GM21825 (cell line): ENCODE data around the gene HMG20B.

Experiments
- ATAC-seq: cut with Tn5 transposase; IDR thresholded peaks from one replicate; pipeline ENCODE4 v1.9.1; 2021; ENCODE audit warnings: mild to moderate bottlenecking, moderate library complexity; ENCODE audit not compliant: unreplicated experiment

The HMG20B gene

GRCh38 chr19:3605361-3605760, 32.6 kb downstream of the HMG20B start:
- no peak for ATAC-seq

- ATAC-seq: no peak
Observed at GRCh38 chr19:3605770-3606169, 33.0 kb downstream of the HMG20B start.

- no peak for ATAC-seq
Observed at GRCh38 chr19:3606174-3606689, 33.5 kb downstream of the HMG20B start.

GRCh38 chr19:3606690-3607289, 34.0 kb downstream of the HMG20B start, which contains the start of gene TBXA2R:
Gene TBXA2R, minus strand, starts transcription at chr19:3606875. Its CDS starts 6,241 bp downstream, at chr19:3600634.
- no peak for ATAC-seq

- no peak for ATAC-seq
Observed at GRCh38 chr19:3607303-3608078, 34.7 kb downstream of the HMG20B start.

GRCh38 chr19:3608079-3608641, 35.4 kb downstream of the HMG20B start:
- no peak for ATAC-seq

- ATAC-seq: no peak
Observed at GRCh38 chr19:3608750-3609322, 36.1 kb downstream of the HMG20B start.

GRCh38 chr19:3609779-3610719, 37.3 kb downstream of the HMG20B start:
- no peak for ATAC-seq

GRCh38 chr19:3610745-3611717, 38.3 kb downstream of the HMG20B start:
- no peak for ATAC-seq

- no peak for ATAC-seq
Observed at GRCh38 chr19:3611841-3612240, 39.1 kb downstream of the HMG20B start.

GRCh38 chr19:3612330-3612729, 39.6 kb downstream of the HMG20B start:
- ATAC-seq: no peak

- no peak for ATAC-seq
Observed at GRCh38 chr19:3612901-3613741, 40.4 kb downstream of the HMG20B start.

- no peak for ATAC-seq
Observed at GRCh38 chr19:3613818-3614661, 41.3 kb downstream of the HMG20B start.

GRCh38 chr19:3614858-3615505, 42.2 kb downstream of the HMG20B start:
- no peak for ATAC-seq

GRCh38 chr19:3615524-3616135, 42.9 kb downstream of the HMG20B start:
- no peak for ATAC-seq

- no peak for ATAC-seq
Observed at GRCh38 chr19:3617463-3617862, 44.7 kb downstream of the HMG20B start.
